Upper lobe of left lung (tissue), 4 donors: ENCODE data around the gene MAMDC2.

Experiments used
- CTCF ChIP-seq, 6 experiments: fragments of 450-650 bp in 4 of 6; fragments of 200-600 bp in 2 of 6; sonication (generic) in 2 of 6; IDR thresholded peaks; one replicate each; pipeline ENCODE4 v1.5.1; 2016 to 2019; ENCODE audit warnings: antibody characterized with exemption in 6 of 6
- POLR2AphosphoS5 ChIP-seq, 2 donors: sonication (generic); formaldehyde crosslinking; IDR thresholded peaks; one replicate each; pipeline ENCODE4 v1.5.1; 2017; ENCODE audit warnings: antibody characterized with exemption in 2 of 2

- TF ChIP-seq CTCF (IDR thresholded peaks at IDR 0.05) (no peak), POLR2AphosphoS5 (IDR thresholded peaks at IDR 0.05) (no peak)
Observed at GRCh38 chr9:70066418-70066817, 22.8 kb downstream of the MAMDC2 start.
